Natural killer cell (primary cell): ENCODE data around the gene DNAJA1. TPM values are rescaled to one million over a fixed set of nuclear protein-coding genes. Genes with fewer than 3 reads are reported as not detected.

ENCODE experiments used
- ATAC-seq, 3 donors: fragments of 150-1000 bp in 2 of 3; fragments of 200-7000 bp in 1 of 3; cut with Tn5 transposase; 1 replicate in 1 of 3; 2 replicates in 2 of 3; pipeline ENCODE4 v1.10.0; 2021; ENCODE audit warnings: mild to moderate bottlenecking in 2 of 3, moderate library complexity in 2 of 3
- DNase-seq, 2 donors: peaks; one replicate each; pipeline versions ENCODE4 v3.0.0 to v3.0.0-alpha.2; 2013 to 2021; ENCODE audit warnings: mixed read lengths in 1 of 2
- H3K27ac ChIP-seq: one replicate; pipeline ENCODE4 v1.5.1; 2013; ENCODE audit warnings: mild to moderate bottlenecking, low read length
- H3K27me3 ChIP-seq: one replicate; pipeline ENCODE4 v1.6.1; 2013; ENCODE audit warnings: low read length; ENCODE audit not compliant: control insufficient read depth, insufficient read depth
- H3K36me3 ChIP-seq: one replicate; pipeline ENCODE4 v1.6.1; 2013; ENCODE audit warnings: low read length; ENCODE audit not compliant: control insufficient read depth, insufficient read depth
- H3K4me1 ChIP-seq: one replicate; pipeline ENCODE4 v1.6.1; 2013; ENCODE audit warnings: low read length; ENCODE audit not compliant: control insufficient read depth, insufficient read depth
- H3K4me3 ChIP-seq: one replicate; pipeline ENCODE4 v1.5.1; 2013; ENCODE audit warnings: low read length
- H3K9me3 ChIP-seq: one replicate; pipeline ENCODE4 v1.6.1; 2013; ENCODE audit warnings: low read length; ENCODE audit not compliant: control insufficient read depth, insufficient read depth
- H3K27ac Mint-ChIP-seq, 2 donors: one replicate each; pipeline ENCODE4 v1.8.0; 2022; ENCODE audit warnings: mild to moderate bottlenecking in 2 of 2, mixed read lengths in 2 of 2, moderate library complexity in 1 of 2
- H3K27me3 Mint-ChIP-seq, 2 donors: one replicate each; pipeline ENCODE4 v1.8.0; 2022; ENCODE audit warnings: low read depth in 2 of 2, mixed read lengths in 2 of 2
- H3K36me3 Mint-ChIP-seq: one replicate; pipeline ENCODE4 v1.8.0; 2022; ENCODE audit warnings: mixed read lengths
- H3K4me1 Mint-ChIP-seq, 2 donors: one replicate each; pipeline ENCODE4 v1.8.0; 2022; ENCODE audit warnings: mixed read lengths in 2 of 2
- H3K4me3 Mint-ChIP-seq: one replicate; pipeline ENCODE4 v1.8.0; 2022; ENCODE audit warnings: mild to moderate bottlenecking, moderate library complexity, mixed read lengths
- H3K9me3 Mint-ChIP-seq, 2 donors: one replicate each; pipeline ENCODE4 v1.8.0; 2022; ENCODE audit warnings: mixed read lengths in 2 of 2
- WGBS: methylation state at CpG from one replicate; pipeline ENCODE4 v1.1.7; 2013; ENCODE audit warnings: missing lambda C conversion rate; ENCODE audit not compliant: insufficient coverage; 5-methylcytosine and 5-hydroxymethylcytosine counted together
- intact Hi-C: fragments of 100-400 bp; cut with micrococcal nuclease; formaldehyde crosslinking; loops from one replicate; pipeline ENCODE4 v1.14.2; 2022
- total RNA-seq, 4 donors: library from RNA; stranded (reverse); fragments of 120-200 nt in 1 of 4; gene quantifications; one replicate each; pipeline versions ENCODE4 v1.2.3 to v1.2.4, GENCODE V29; 2013 to 2022
- TF ChIP-seq, protein P1 (sequence below): fragments of 200-600 bp; IDR thresholded peaks from one replicate; pipeline ENCODE4 v1.8.0; 2022; ENCODE audit warnings: antibody characterized with exemption

DNAJA1 gene
- total RNA-seq, 3 donors from 2014 or later (not counting 1 experiment from before 2014, with no cell fraction given) = 150 to 244 (median 192) TPM

DNA sequence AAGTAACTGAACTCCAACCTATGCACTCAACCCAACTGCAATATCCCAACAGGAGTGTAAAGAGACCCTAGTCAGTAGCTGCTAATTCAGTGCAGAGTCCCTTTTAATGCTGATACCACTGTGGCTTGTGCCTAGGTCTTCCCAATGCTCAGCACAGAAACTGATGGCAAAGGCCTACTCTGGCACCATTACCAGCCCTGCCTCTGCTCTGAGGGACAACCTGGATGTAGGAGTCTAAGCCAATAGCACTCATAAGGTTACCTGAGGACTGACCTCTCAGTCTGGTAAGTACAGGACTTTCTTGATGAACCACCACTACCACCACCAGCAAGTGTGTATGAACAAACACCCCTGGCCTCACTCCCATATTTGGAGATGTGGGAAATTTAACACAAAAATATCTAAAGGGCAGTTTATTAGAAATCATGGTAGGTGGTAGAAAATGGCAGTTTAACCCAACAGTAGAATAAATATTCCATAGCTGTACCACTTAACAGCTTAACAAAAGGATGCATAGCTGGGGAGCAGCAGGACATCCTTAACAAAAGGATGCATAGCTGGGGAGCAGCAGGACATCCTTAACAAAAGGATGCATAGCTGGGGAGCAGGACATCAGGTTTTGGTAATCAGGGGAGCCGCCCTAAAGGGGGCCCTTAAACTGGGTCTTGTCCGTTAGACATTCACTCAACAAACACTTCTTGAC is 11.0 kb upstream of the DNAJA1 start:
- H3K27me3 Mint-ChIP-seq = no peaks in the 10 kb centered on the region
- 94% methylated on average over 2 of the region's 2 CpGs for WGBS

DNA sequence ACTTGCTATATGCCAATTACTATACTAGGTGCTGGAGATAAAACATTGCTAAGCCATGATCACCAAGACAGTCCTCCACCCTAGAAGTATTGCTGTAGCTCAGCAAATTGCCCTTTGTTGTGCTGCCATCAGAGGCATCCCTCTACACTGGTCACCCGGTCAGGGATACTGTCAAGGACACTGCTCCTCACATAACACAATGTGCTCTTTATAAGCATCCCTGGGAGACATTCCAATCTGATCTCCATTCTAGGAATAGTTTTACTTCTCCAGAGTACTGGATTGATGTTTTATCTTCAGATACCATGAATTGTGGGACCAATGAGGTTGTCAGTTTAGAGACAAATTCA is 10.4 kb upstream of the DNAJA1 start:
- Histone ChIP-seq H3K4me1 (no peaks in the 10 kb centered on the region), H3K27ac (no peak overlapping the region), H3K27me3 (no peaks in the 10 kb centered on the region), H3K4me3 (no peak overlapping the region), H3K36me3 (no peaks in the 10 kb centered on the region), H3K9me3 (no peaks in the 10 kb centered on the region)
- H3K36me3 Mint-ChIP-seq = no peaks in the 10 kb centered on the region
- no peak overlapping the region for H3K27ac Mint-ChIP-seq
- H3K9me3 Mint-ChIP-seq = no peaks in the 10 kb centered on the region
- no peaks in the 10 kb centered on the region for H3K4me1 Mint-ChIP-seq
- 100% methylated on average over 1 of the region's 1 CpG for WGBS
- intact Hi-C loops = no loop called here
- no peak overlapping the region for H3K4me3 Mint-ChIP-seq
- DNase-seq (no peak), ATAC-seq (no peak)
- H3K27me3 Mint-ChIP-seq = no peaks in the 10 kb centered on the region
- TF ChIP-seq, protein P1, sequence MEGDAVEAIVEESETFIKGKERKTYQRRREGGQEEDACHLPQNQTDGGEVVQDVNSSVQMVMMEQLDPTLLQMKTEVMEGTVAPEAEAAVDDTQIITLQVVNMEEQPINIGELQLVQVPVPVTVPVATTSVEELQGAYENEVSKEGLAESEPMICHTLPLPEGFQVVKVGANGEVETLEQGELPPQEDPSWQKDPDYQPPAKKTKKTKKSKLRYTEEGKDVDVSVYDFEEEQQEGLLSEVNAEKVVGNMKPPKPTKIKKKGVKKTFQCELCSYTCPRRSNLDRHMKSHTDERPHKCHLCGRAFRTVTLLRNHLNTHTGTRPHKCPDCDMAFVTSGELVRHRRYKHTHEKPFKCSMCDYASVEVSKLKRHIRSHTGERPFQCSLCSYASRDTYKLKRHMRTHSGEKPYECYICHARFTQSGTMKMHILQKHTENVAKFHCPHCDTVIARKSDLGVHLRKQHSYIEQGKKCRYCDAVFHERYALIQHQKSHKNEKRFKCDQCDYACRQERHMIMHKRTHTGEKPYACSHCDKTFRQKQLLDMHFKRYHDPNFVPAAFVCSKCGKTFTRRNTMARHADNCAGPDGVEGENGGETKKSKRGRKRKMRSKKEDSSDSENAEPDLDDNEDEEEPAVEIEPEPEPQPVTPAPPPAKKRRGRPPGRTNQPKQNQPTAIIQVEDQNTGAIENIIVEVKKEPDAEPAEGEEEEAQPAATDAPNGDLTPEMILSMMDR = no peak

More for the DNA sequence above, 11.0 kb upstream of the DNAJA1 start:
- Histone ChIP-seq H3K36me3 (no peaks in the 10 kb centered on the region), H3K4me1 (no peaks in the 10 kb centered on the region), H3K4me3 (no peak overlapping the region), H3K9me3 (no peaks in the 10 kb centered on the region), H3K27me3 (no peaks in the 10 kb centered on the region), H3K27ac (no peak overlapping the region)
- H3K27ac Mint-ChIP-seq = no peak overlapping the region
- H3K4me3 Mint-ChIP-seq = no peak overlapping the region
- DNase-seq = no peak
- no peaks in the 10 kb centered on the region for H3K36me3 Mint-ChIP-seq
- no peak for ATAC-seq
- intact Hi-C loops = no loop called here
- TF ChIP-seq, protein P1 = no peak
- no peaks in the 10 kb centered on the region for H3K9me3 Mint-ChIP-seq
- no peaks in the 10 kb centered on the region for H3K4me1 Mint-ChIP-seq

DNA sequence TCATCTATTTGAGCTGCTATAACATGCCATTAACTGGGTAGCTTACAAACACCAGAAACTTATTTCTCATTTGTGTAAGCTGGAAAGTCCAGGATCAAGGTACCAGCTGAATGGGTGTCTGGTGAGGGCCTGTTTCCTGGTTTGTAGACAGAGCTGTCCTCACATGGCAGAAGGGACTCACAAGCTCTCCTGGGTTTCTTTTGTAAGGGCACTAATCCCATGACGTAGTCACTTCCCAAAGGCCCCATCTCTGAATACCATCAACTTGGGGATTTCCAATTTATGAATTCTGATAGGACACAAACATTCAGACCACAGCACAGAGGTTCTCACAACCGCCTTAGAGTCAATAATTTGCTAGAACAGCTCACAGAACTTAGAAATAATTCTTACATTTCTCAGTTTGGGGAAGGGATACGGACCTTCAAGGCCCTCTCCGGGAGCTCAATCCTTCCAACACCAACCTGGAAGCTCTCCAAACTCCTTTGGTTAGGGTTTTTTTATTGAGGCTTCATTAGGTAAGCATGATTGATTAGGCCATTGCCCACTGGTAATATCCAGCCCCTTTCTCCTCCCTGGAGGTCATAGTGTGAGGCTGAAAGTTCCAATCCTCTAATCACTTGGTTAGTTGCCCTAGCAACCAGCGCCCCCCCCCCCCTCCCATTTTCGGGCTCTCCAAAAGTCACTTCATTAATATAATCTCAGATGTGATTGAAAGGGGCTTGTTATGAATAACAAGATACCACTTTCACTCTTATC is 7.6 kb upstream of the DNAJA1 start:
- H3K27me3 Mint-ChIP-seq = no peaks in the 10 kb centered on the region
- 79% methylated on average over 2 of the region's 6 CpGs for WGBS
- no peak overlapping the region for H3K4me3 ChIP-seq
- H3K4me1 Mint-ChIP-seq = peaks cover 0 to 6% of the 10 kb centered on the region in 2 donors
- no peaks in the 10 kb centered on the region for H3K4me1 ChIP-seq
- no peaks in the 10 kb centered on the region for H3K9me3 ChIP-seq
- H3K36me3 Mint-ChIP-seq = no peaks in the 10 kb centered on the region
- H3K27ac Mint-ChIP-seq = no peak overlapping the region
- no peaks in the 10 kb centered on the region for H3K9me3 Mint-ChIP-seq
- no peak overlapping the region for H3K27ac ChIP-seq
- H3K4me3 Mint-ChIP-seq = no peak overlapping the region
- H3K36me3 ChIP-seq = no peaks in the 10 kb centered on the region
- DNase-seq (no peak), ATAC-seq (no peak)
- intact Hi-C loops = no loop called here
- H3K27me3 ChIP-seq = no peaks in the 10 kb centered on the region
- TF ChIP-seq, protein P1 = no peak
